Neutrophil (primary cell): Measurements from ENCODE around the gene RAB40C.
A peak's percentile ranks its signal among the peaks of the same experiment; 100 is the strongest.

Experiments
- H3K27ac ChIP-seq: fragments of 200-600 bp; sonication (generic); 2 replicates; pipeline ENCODE4 v1.5.1; 2016; ENCODE audit warnings: mild to moderate bottlenecking, moderate library complexity
- H3K27me3 ChIP-seq: fragments of 200-600 bp; sonication (generic); 2 replicates; pipeline ENCODE4 v1.6.0; 2016; ENCODE audit warnings: mild to moderate bottlenecking
- H3K36me3 ChIP-seq: fragments of 200-600 bp; sonication (generic); 2 replicates; pipeline ENCODE4 v1.5.1; 2017
- H3K4me1 ChIP-seq, 2 experiments: fragments of 200-600 bp in 1 of 2; sonication (generic) in 1 of 2; 1 replicate in 1 of 2; 2 replicates in 1 of 2; pipeline versions ENCODE4 v1.5.1 to v1.6.1; 2013 to 2016; ENCODE audit warnings: low read depth in 1 of 2, low read length in 1 of 2, mild to moderate bottlenecking in 1 of 2, moderate library complexity in 1 of 2; ENCODE audit not compliant: control insufficient read depth in 1 of 2, insufficient read depth in 1 of 2
- H3K4me3 ChIP-seq, 2 experiments: fragments of 200-600 bp in 1 of 2; sonication (generic) in 1 of 2; 1 replicate in 1 of 2; 2 replicates in 1 of 2; pipeline ENCODE4 v1.5.1; 2013 to 2016; ENCODE audit warnings: low read depth in 1 of 2, low read length in 1 of 2, mild to moderate bottlenecking in 1 of 2, moderate library complexity in 1 of 2
- H3K9me3 ChIP-seq: fragments of 200-600 bp; sonication (generic); 2 replicates; pipeline ENCODE4 v1.5.1; 2016
- TF ChIP-seq, protein P1 (sequence below): fragments of 200-600 bp; sonication (generic); IDR thresholded peaks from 2 replicates; pipeline ENCODE4 v1.5.1; 2016; ENCODE audit warnings: antibody characterized with exemption

Gene RAB40C

DNA sequence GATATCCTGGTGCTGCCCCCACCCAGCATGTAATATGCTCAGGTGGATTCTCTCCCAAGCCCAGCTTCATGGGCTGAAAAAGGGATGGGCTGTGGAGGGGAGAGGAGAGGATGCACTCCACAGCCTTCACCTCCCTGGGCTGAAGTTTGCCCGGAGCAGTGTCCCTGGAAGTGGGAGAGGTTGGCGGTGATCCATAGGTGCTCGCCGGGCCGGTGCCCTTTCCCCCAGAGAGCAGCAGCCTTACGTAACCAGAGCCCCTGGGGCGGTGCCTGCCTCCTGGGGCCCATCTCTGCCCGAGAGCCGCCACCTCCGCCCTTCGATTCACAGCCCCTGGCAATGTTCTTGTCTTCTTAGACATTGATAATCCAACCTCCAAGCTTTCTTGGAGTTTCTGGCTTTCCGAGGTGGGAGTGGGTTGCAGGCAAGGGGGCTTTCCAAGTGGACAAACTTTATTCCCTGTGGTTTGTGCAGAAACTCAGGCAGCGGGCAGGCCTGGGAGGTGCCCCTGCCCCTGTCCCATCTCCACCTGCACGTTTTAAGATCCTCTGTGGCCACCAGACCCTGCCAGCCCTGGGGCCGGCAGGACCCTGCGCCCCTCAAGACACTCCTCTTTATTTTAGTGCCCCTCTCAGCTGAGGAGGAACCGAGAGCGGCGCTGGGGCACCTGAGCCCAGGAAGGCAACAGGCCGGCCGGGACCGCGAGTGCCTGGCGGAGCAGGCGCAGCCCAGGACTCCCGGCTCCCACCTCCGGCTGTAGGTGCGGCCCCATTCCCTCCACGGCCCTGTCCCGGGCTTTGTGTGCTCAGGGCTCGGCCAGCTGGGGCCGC lies 56.2 kb downstream of the RAB40C start:
- no peaks in the 10 kb centered on the region for H3K27me3 ChIP-seq
- TF ChIP-seq, protein P1, sequence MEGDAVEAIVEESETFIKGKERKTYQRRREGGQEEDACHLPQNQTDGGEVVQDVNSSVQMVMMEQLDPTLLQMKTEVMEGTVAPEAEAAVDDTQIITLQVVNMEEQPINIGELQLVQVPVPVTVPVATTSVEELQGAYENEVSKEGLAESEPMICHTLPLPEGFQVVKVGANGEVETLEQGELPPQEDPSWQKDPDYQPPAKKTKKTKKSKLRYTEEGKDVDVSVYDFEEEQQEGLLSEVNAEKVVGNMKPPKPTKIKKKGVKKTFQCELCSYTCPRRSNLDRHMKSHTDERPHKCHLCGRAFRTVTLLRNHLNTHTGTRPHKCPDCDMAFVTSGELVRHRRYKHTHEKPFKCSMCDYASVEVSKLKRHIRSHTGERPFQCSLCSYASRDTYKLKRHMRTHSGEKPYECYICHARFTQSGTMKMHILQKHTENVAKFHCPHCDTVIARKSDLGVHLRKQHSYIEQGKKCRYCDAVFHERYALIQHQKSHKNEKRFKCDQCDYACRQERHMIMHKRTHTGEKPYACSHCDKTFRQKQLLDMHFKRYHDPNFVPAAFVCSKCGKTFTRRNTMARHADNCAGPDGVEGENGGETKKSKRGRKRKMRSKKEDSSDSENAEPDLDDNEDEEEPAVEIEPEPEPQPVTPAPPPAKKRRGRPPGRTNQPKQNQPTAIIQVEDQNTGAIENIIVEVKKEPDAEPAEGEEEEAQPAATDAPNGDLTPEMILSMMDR: no peak
- no peaks in the 10 kb centered on the region for H3K36me3 ChIP-seq
- no peak overlapping the region for H3K27ac ChIP-seq
- H3K4me3 ChIP-seq: no peak overlapping the region
- peaks cover 43 to 56% of the 10 kb centered on the region in 2 experiments for H3K4me1 ChIP-seq
- H3K9me3 ChIP-seq: no peaks in the 10 kb centered on the region

DNA sequence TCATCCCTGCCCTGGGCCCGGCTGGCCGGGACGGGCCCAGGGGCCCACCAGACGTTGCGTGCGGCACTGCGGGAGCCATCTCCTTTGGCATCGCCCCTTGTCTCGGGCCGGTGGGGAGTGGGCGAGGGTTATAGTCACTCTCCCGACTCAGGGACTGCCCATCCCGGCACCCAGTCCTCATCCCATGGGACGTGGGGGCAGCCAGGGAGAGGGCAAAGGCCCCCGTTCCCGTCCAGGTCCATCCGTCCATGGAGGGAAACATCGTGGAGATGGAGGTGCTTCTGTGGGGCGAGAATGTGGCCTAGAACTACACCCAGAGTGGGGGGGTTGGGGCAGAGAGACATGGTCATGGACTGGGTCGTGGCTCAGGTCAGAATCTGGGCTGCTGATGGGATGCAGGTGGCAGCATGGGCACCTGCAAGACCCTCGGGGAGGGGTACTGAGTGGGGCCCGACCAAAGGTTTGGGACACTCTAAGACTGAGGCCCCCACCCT lies 56.9 kb downstream of the RAB40C start:
- H3K27me3 ChIP-seq: no peaks in the 10 kb centered on the region
- no peak overlapping the region for H3K4me3 ChIP-seq
- no peaks in the 10 kb centered on the region for H3K9me3 ChIP-seq
- H3K27ac ChIP-seq: no peak overlapping the region
- TF ChIP-seq, protein P1: no peak
- no peaks in the 10 kb centered on the region for H3K36me3 ChIP-seq
- peaks cover 38 to 50% of the 10 kb centered on the region in 2 experiments for H3K4me1 ChIP-seq

DNA sequence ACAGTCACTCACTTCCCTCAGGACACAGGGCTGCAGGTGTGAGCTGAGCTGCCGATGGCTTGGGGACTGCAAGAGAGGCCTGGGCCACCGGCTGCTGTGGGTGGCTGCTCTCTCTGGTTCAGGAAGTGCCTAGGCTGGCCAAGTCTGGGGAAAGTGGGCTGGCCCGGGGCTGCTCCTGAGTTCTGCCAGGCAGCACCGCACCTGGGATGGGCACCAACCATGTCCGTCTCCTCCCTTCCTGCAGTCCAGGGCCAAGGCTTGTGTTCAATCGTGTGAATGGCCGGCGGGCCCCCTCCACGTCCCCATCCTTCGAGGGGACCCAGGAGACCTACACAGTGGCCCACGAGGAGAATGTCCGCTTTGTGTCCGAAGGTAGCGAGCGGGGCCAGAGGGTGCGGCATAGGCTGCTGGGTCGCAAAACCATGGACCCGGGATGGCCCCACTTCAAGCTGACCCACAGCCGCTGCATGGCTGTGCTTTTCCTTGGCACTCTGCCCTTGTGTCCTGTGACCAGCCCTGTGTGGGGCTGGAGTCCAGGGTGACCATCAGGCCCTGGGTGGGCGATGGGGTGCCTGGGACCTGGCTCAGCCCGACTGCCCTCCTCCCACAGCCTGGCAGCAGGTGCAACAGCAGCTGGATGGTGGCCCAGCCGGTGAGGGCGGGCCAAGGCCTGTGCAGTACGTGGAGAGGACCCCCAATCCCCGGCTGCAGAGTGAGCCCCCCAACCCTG lies 57.5 kb downstream of the RAB40C start:
- H3K36me3 ChIP-seq: no peaks in the 10 kb centered on the region
- no peaks in the 10 kb centered on the region for H3K9me3 ChIP-seq
- TF ChIP-seq, protein P1: no peak
- H3K4me3 ChIP-seq: no peak overlapping the region
- no peaks in the 10 kb centered on the region for H3K27me3 ChIP-seq
- no peak overlapping the region for H3K27ac ChIP-seq
- H3K4me1 ChIP-seq: peaks cover 37 to 46% of the 10 kb centered on the region in 2 experiments

DNA sequence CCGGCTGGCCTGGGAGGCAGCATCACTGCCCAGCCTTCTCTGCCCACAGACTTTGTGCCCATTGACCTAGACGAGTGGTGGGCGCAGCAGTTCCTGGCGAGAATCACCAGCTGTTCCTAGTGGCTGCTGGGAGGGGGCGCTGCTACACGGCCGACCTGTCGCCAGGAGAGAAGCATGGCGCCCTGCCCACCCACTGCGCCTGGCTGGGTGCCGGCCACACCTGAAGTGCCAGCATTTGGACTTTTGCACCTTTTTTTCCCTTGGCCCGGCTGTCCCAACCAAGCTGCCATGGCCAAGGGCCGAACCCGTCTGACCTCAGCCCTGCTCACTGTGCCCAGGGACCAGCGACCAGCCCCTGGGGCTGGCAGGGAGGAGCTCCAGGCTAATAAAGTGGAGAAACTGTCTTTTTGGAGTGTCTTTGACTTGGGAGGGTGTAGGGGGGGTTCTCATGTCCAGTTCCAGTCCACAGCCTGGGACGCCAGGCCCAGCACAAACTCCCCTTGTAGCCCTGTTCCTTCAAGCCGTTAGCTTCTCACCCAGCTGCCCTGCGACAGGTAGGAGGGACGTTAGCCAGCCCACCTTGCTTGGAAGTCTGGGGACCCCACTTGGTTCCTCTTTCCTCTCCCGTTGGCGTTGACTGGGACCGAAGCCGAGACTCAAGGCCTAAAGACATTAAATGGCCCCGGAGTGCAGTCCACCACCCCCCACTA lies 58.4 kb downstream of the RAB40C start:
- Histone ChIP-seq H3K4me3 (peak overlapping the region; percentile 80 to 84), H3K27ac (peak overlapping the region; percentile 78), H3K36me3 (no peaks in the 10 kb centered on the region), H3K9me3 (no peaks in the 10 kb centered on the region), H3K27me3 (no peaks in the 10 kb centered on the region), H3K4me1 (peaks cover 28 to 37% of the 10 kb centered on the region in 2 experiments)
- TF ChIP-seq, protein P1: no peak

DNA sequence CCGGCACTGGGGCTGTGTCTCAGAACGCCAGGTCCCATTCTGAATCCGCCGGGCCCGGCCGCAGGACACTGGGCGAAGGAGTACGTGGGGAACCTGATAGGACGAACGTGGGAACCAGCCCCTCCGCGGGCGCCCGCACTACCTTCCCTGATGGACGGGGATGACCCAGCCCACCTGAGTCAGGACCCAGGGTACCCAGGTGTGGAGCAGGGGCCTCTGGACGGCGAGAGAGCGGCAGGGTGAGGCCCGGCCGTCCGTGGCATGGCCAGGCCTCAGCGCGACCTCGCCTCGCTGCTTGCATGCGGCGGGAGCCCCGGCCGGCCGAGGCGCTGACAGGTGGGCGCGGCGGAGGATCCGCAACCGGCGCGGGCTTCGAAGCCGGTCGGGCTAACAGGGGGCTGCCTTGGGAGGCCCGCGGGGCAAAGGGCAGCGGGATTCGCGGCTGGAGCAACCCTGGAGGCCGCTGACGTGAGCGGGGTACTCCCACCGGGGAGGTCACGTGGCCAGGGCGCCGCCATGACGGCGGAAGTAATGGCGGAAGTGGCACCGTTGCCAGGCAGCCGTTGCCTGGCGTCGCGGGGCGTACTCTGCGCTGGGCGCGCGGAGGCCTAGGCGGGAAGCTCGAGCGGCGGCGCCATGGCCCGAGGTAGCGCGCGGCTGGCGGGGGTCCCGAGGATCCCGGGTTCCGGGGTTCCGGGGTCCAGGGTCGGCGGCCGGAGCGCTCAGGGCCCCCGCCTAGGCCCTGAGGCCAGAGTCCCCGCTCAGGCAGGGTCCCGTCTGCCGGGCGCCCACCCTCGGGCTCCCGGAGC lies 59.1 kb downstream of the RAB40C start, which contains the start of gene WDR90:
TSS of gene WDR90 (plus strand) at position 585 of the 809 bp plus-strand sequence. CDS start at position 637, 52 bp downstream.
- peaks cover 21 to 31% of the 10 kb centered on the region in 2 experiments for H3K4me1 ChIP-seq
- no peaks in the 10 kb centered on the region for H3K36me3 ChIP-seq
- peak within 1 kb of the TSS; percentile 78 for H3K27ac ChIP-seq
- H3K27me3 ChIP-seq: no peaks in the 10 kb centered on the region
- peak within 1 kb of the TSS; percentile 80 to 84 for H3K4me3 ChIP-seq
- TF ChIP-seq, protein P1: no peak
- H3K9me3 ChIP-seq: no peaks in the 10 kb centered on the region
